NCI-H187 (cell line): ENCODE measurements around the gene COTL1.
"Not testable (repeated sequence)": the region's sequence is repeated elsewhere in the genome, so short reads cannot be mapped to it uniquely, and the experiment has no call there.

Experiments used
- DNase-seq, 2 experiments: peaks; one replicate each; lab custom pipeline; 2025; lab: John Stamatoyannopoulos, UW

COTL1 gene

GRCh38 chr16:84569382-84569987 is 48.4 kb downstream of the COTL1 start:
- DNase-seq = no peak

DNA sequence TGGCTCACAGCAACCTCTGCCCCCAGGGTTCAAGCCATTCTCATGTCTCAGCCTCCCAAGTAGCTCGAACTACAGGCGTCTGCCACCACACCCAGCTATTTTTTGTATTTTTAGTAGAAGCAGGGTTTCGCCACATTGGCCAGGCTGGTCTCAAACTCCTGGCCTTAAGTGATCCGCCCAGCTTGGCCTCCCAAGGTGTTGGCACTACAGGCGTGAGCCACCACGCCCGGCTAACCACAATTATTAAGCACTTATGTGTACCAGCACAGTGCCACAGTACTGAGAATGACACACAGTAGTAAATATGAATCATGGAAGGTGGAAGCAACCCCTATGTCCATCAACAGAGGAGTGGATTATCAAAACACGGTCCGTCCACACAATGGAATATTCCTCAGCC is 49.8 kb downstream of the COTL1 start:
- no peak for DNase-seq

- no peak for DNase-seq
Measured at GRCh38 chr16:84567286-84567962, 50.5 kb downstream of the COTL1 start.

GRCh38 chr16:84566545-84567257 is 51.2 kb downstream of the COTL1 start:
- DNase-seq = no peak

- DNase-seq = no peak
Measured at GRCh38 chr16:84565669-84566495, 52.0 kb downstream of the COTL1 start.

- DNase-seq = no peak
Measured at GRCh38 chr16:84563786-84564420, 54.0 kb downstream of the COTL1 start.

- DNase-seq = no peak
Measured at GRCh38 chr16:84563064-84563715, 54.7 kb downstream of the COTL1 start.

- no peak for DNase-seq
Measured at GRCh38 chr16:84562174-84562815, 55.6 kb downstream of the COTL1 start.

- no peak for DNase-seq
Measured at GRCh38 chr16:84561291-84561690, 56.6 kb downstream of the COTL1 start.

GRCh38 chr16:84560269-84560668 is 57.6 kb downstream of the COTL1 start:
- no peak for DNase-seq

DNA sequence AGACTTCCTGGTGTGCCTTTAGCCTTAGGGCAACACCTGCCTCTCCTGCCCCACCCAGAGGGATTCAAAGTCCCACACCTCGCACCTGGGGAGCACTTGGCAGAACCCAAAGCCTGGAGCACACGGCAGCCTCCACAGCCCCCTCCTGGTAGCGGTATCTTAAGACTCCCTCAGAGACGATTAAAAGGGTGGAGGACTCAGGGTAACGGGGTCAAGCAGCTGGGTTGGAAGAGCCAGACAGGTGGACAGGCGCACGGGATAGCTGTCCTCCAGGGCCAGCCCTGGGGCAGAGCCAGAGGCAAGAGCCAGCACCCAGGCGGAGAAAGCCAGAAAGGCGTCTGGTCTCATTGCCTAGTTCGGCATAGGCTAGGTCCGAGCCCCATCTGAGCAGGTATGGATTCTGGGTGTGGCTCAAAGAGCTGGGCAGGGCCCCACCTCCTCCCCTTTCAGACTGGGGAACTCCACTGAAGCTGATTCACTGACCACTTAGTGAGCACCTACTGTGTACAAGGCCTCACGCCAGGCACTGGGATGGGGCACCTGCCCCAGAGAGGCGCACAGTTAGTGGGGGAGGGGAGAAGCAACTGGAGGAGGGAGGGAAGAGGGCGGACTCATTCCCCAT is 58.5 kb downstream of the COTL1 start:
- DNase-seq = no peak

GRCh38 chr16:84558850-84559249 is 59.0 kb downstream of the COTL1 start:
- not testable (repeated sequence) for DNase-seq

- DNase-seq = no peak
Measured at GRCh38 chr16:84557504-84557903, 60.4 kb downstream of the COTL1 start.

- no peak for DNase-seq
Measured at GRCh38 chr16:84557059-84557458, 60.8 kb downstream of the COTL1 start.

GRCh38 chr16:84555418-84556196 is 62.3 kb downstream of the COTL1 start:
- DNase-seq = no peak

GRCh38 chr16:84554627-84555328 is 63.1 kb downstream of the COTL1 start:
- no peak for DNase-seq

- no peak for DNase-seq
Measured at GRCh38 chr16:84553873-84554399, 63.9 kb downstream of the COTL1 start.

- DNase-seq = no peak
Measured at GRCh38 chr16:84552135-84552534, 65.7 kb downstream of the COTL1 start.

GRCh38 chr16:84550096-84550495 is 67.8 kb downstream of the COTL1 start:
- DNase-seq = no peak
